Ovary (tissue), 9 donors: ENCODE results near the gene ZNF358. TPM values are rescaled to one million over a fixed set of nuclear protein-coding genes. Genes with fewer than 3 reads are reported as not detected.
A peak's percentile ranks its signal among the peaks of the same experiment; 100 is the strongest.

Experiments
- DNase-seq, 5 donors: peaks; one replicate each; pipeline ENCODE4 v3.0.0-alpha.2; 2019 to 2020
- H3K27ac ChIP-seq, 2 donors: fragments of 200-600 bp; one replicate each; pipeline versions ENCODE4 v1.5.1 to v1.8.0; 2019 to 2022
- H3K27me3 ChIP-seq: fragments of 200-600 bp; one replicate; pipeline ENCODE4 v1.8.0; 2022
- H3K36me3 ChIP-seq: fragments of 200-600 bp; sonication (generic); one replicate; pipeline ENCODE4 v1.5.1; 2019
- H3K4me1 ChIP-seq: one replicate; pipeline ENCODE4 v1.8.1; 2013; ENCODE audit warnings: mild to moderate bottlenecking, moderate library complexity; ENCODE audit not compliant: insufficient read depth
- H3K4me3 ChIP-seq: fragments of 200-600 bp; sonication (generic); one replicate; pipeline ENCODE4 v1.5.1; 2017
- H3K9me3 ChIP-seq, 2 donors: fragments of 200-600 bp in 1 of 2; sonication (generic) in 1 of 2; one replicate each; pipeline versions ENCODE4 v1.5.1 to v1.8.1; 2013 to 2019; ENCODE audit warnings: mild to moderate bottlenecking in 1 of 2, moderate library complexity in 1 of 2
- EP300 ChIP-seq: sonication (generic); formaldehyde crosslinking; IDR thresholded peaks from one replicate; pipeline ENCODE4 v1.6.1; 2017; ENCODE audit warnings: antibody characterized with exemption
- POLR2A ChIP-seq: fragments of 450-650 bp; IDR thresholded peaks from one replicate; pipeline ENCODE4 v1.6.1; 2017; ENCODE audit warnings: antibody characterized with exemption, mild to moderate bottlenecking, moderate library complexity
- WGBS, 3 donors: extraction: QIAGEN DNeasy Blood & Tissue Kit in 1 of 3; methylation state at CpG; one replicate each; pipeline versions ENCODE4 v1.1.5 to v1.1.7; 2013 to 2017; 5-methylcytosine and 5-hydroxymethylcytosine counted together
- intact Hi-C, 4 donors: fragments of 100-400 bp; cut with DNase I; formaldehyde crosslinking; loops; one replicate each; pipeline versions ENCODE4 v1.11.0 to v1.15.1; 2022 to 2023
- polyA plus RNA-seq, 2 donors: library from polyadenylated mRNA; stranded (reverse); fragments of 200-250 nt in 1 of 2; fragments of 350-450 nt in 1 of 2; fragmentation: Illumina TruSeq in 1 of 2; extraction: RNeasy Lipid Tissue Mini Kit (QIAGEN cat#74804) in 1 of 2; gene quantifications; one replicate each; pipeline ENCODE4 v1.2.3, GENCODE V29; 2013 to 2014
- total RNA-seq, 7 donors: library from RNA; depleted of rRNA in 2 of 7; stranded (reverse); fragments of >200 nt in 2 of 7; fragmentation: NEBNext Ultra II Directional in 3 of 7; extraction: Animal tissue kit (Norgen Biotek cat#: 25700) in 3 of 7; gene quantifications; one replicate each; pipeline versions ENCODE4 v1.1.0 to v1.2.4, GENCODE V29; 2016 to 2023
- TF ChIP-seq, protein P1 (sequence below), 3 donors: fragments of 450-650 bp in 2 of 3; fragments of 200-600 bp in 1 of 3; IDR thresholded peaks; one replicate each; pipeline versions ENCODE4 v1.5.1 to v1.8.0; 2016 to 2022; ENCODE audit warnings: antibody characterized with exemption in 3 of 3, mild to moderate bottlenecking in 1 of 3
- donor health status: DM: no; HTN: no; CAD: no; lungs with moderate emphysema.
- donor health status: DM: no; HTN: no; CAD: no.
- donor health status: Bipolar disorder and iron deficiency.
- donor health status: DM: yes; HTN: yes; CAD: no.
- donor health status: DM: no; HTN: no; CAD: no.
- donor health status: DM: yes; HTN: yes; CAD: no.

Gene ZNF358
- total and polyA plus RNA-seq, 9 donors = 9.2 to 112 (median 88.2) TPM

DNA sequence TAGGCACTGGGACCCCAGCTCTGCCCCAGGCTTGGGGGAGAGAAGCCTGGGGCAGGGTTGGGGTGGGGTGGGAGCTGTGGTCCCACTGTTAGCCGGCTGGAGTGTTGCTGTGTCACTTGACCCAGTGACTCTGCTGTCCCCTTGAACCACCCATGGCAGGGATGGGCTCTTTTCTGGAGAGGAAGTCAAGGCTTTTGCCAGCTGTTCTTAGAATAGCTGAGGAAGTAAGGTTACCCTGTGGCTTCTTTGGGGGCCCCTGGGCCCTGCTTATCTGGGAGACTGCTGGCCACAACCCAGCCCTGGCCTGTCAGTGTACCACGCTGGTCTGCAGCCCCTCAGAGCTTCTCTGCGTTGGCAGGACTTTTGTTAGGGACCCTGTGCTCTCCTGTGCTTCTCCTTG, 28.7 kb downstream of the ZNF358 start:
- peak in 1 of 5 donors; percentile 8 for DNase-seq
- Histone ChIP-seq H3K9me3 (no peaks in the 10 kb centered on the region), H3K4me3 (no peak overlapping the region), H3K4me1 (no peaks in the 10 kb centered on the region), H3K36me3 (no peaks in the 10 kb centered on the region), H3K27ac (no peak overlapping the region), H3K27me3 (no peaks in the 10 kb centered on the region)
- intact Hi-C loops = loop anchor here in 2 of 4 donors (10.0 kb wide), 2 partner anchors 150 to 190 kb away; no protein-coding TSS in a partner anchor
- no peak for TF ChIP-seq EP300
- TF ChIP-seq POLR2A = no peak
- TF ChIP-seq, protein P1, sequence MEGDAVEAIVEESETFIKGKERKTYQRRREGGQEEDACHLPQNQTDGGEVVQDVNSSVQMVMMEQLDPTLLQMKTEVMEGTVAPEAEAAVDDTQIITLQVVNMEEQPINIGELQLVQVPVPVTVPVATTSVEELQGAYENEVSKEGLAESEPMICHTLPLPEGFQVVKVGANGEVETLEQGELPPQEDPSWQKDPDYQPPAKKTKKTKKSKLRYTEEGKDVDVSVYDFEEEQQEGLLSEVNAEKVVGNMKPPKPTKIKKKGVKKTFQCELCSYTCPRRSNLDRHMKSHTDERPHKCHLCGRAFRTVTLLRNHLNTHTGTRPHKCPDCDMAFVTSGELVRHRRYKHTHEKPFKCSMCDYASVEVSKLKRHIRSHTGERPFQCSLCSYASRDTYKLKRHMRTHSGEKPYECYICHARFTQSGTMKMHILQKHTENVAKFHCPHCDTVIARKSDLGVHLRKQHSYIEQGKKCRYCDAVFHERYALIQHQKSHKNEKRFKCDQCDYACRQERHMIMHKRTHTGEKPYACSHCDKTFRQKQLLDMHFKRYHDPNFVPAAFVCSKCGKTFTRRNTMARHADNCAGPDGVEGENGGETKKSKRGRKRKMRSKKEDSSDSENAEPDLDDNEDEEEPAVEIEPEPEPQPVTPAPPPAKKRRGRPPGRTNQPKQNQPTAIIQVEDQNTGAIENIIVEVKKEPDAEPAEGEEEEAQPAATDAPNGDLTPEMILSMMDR (IDR thresholded peaks at IDR 0.05) = no peak
- 74 to 87% (median 83%) methylated on average over 3 of the region's 3 CpGs for WGBS, 3 donors

DNA sequence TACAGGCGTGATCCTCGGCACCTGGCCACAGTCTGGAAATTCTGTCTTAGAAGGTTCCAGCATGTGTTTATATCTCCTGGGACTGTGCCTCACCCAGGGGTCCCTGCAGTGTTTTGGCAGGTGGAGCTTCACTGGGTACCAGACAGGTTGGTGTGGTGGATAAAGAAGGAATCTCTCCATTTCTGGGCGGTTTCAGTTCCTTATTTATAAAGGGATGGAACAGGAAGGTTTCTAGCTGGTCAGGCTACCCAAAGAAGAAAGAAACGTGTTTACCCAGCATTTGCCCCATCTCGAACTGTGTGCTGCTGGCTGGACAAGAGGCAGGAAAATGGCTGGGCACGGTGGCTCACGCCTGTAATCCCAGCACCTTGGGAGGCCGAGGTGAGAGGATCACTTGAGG, 29.4 kb downstream of the ZNF358 start:
- TF ChIP-seq POLR2A (no peak), EP300 (no peak)
- TF ChIP-seq, protein P1 (IDR thresholded peaks at IDR 0.05) = no peak
- intact Hi-C loops = loop anchor here in 2 of 4 donors (10.0 kb wide), 2 partner anchors 150 to 190 kb away; no protein-coding TSS in a partner anchor
- H3K4me3 ChIP-seq = no peak overlapping the region
- H3K4me1 ChIP-seq = no peaks in the 10 kb centered on the region
- H3K9me3 ChIP-seq = no peaks in the 10 kb centered on the region
- 86 to 91% (median 88%) methylated on average over 8 of the region's 8 CpGs for WGBS, 3 donors
- H3K27me3 ChIP-seq = no peaks in the 10 kb centered on the region
- no peak for DNase-seq
- no peaks in the 10 kb centered on the region for H3K36me3 ChIP-seq
- H3K27ac ChIP-seq = no peak overlapping the region

DNA sequence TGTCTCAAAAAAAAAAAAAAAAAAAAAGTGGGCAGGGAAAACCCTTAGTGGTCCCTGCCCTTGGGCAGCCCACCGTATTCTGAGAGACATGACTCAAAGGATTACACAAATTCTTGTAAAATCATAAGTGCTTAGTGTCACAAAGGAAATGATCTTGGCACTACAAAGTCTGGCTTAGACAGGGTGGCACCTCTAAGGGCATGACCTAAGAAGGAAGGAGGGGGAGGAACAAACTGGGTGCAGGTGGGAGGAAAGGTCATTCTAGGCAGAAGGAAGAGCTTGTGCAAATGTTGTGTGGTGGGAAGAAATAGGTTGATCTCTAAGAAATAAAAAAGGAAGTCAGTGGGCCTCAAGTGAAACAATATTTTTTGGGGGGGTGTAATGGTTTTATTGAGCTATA, 30.0 kb downstream of the ZNF358 start:
- Histone ChIP-seq H3K27me3 (no peaks in the 10 kb centered on the region), H3K9me3 (no peaks in the 10 kb centered on the region), H3K36me3 (no peaks in the 10 kb centered on the region), H3K4me3 (no peak overlapping the region), H3K27ac (no peak overlapping the region), H3K4me1 (no peaks in the 10 kb centered on the region)
- DNase-seq = no peak
- 71 to 78% (median 75%) methylated on average over 1 of the region's 1 CpG for WGBS, 3 donors
- no peak for TF ChIP-seq EP300
- TF ChIP-seq, protein P1 (IDR thresholded peaks at IDR 0.05) = no peak
- TF ChIP-seq POLR2A = no peak
- intact Hi-C loops = loop anchor here in 2 of 4 donors (10.0 kb wide), 2 partner anchors 151 to 191 kb away; no protein-coding TSS in a partner anchor

DNA sequence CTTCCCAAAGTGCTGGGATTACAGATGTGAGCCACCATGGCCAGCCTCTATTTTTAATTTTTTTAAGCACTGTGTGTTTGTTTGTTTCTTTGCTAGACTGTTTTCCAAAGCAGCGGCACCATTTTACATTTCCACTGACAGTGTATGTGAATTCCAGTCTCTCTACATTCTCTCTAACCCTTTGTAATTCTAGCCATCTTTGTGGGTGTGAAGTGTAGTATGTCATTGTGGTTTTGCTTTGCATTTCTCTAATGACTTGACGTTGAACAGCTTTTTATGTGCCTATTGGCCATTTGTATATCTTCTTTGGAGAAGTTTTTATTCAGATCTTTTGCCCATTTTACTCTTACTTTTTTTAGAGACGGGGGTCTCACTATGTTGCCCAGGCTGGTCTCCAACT, 31.3 kb downstream of the ZNF358 start:
- H3K27me3 ChIP-seq = no peaks in the 10 kb centered on the region
- no peak overlapping the region for H3K27ac ChIP-seq
- H3K36me3 ChIP-seq = no peaks in the 10 kb centered on the region
- no peaks in the 10 kb centered on the region for H3K9me3 ChIP-seq
- TF ChIP-seq POLR2A (no peak), EP300 (no peak)
- TF ChIP-seq, protein P1 (IDR thresholded peaks at IDR 0.05) = no peak
- no peak overlapping the region for H3K4me3 ChIP-seq
- H3K4me1 ChIP-seq = no peaks in the 10 kb centered on the region
- intact Hi-C loops = loop anchor here in 2 of 4 donors (10.0 kb wide), 2 partner anchors 152 to 192 kb away; no protein-coding TSS in a partner anchor
- DNase-seq = no peak
- 61 to 67% (median 67%) methylated on average over 3 of the region's 3 CpGs for WGBS, 3 donors
